Measurements from ENCODE around the gene CDH8. TPM values are rescaled to one million over a fixed set of nuclear protein-coding genes. Genes with fewer than 3 reads are reported as not detected.

The CDH8 gene
- polyA plus RNA-seq, 1 experiment: not detected

- ChIA-PET CTCF (interaction anchor here (0.5 kb wide), 1 partner anchor 1474 kb away, joined by 3 read pairs; no protein-coding TSS in a partner anchor), POLR2A (no interaction called here)
- H3K27me3 ChIP-seq (ENCODE audit: control insufficient read depth, insufficient read depth, low read length): no peaks in the 10 kb centered on the region
- no peak overlapping the region for H3K4me3 ChIP-seq (ENCODE audit: low read depth, low read length)
- no peak for TF ChIP-seq CTCF (IDR thresholded peaks at IDR 0.05; ENCODE audit: low read depth, low read length)
- peaks cover 4% of the 10 kb centered on the region; the same call in 1 of the 2 replicates for H3K9me3 ChIP-seq (ENCODE audit: control insufficient read depth, insufficient read depth, low read length)
- DNase-seq (ENCODE audit: low read depth, low spot score): no peak
- no peak overlapping the region for H3K27ac ChIP-seq (ENCODE audit: low read depth, low read length)
These were observed 217.4 kb downstream of the CDH8 start for GRCh38 chr16:61818850-61819249.

GRCh38 chr16:61817583-61818278, 218.5 kb downstream of the CDH8 start:
- Histone ChIP-seq H3K27ac (ENCODE audit: low read depth, low read length) (no peak overlapping the region), H3K9me3 (ENCODE audit: control insufficient read depth, insufficient read depth, low read length) (peaks cover 7% of the 10 kb centered on the region), H3K4me3 (ENCODE audit: low read depth, low read length) (no peak overlapping the region), H3K27me3 (ENCODE audit: control insufficient read depth, insufficient read depth, low read length) (no peaks in the 10 kb centered on the region)
- TF ChIP-seq CTCF (IDR thresholded peaks at IDR 0.05; ENCODE audit: low read depth, low read length): no peak
- POLR2A ChIA-PET: no interaction called here
- no peak for DNase-seq (ENCODE audit: low read depth, low spot score)
- CTCF ChIA-PET: no interaction called here

GRCh38 chr16:61814726-61815347, 221.4 kb downstream of the CDH8 start:
- TF ChIP-seq CTCF (IDR thresholded peaks at IDR 0.05; ENCODE audit: low read depth, low read length): no peak
- Histone ChIP-seq H3K27me3 (ENCODE audit: control insufficient read depth, insufficient read depth, low read length) (no peaks in the 10 kb centered on the region), H3K4me3 (ENCODE audit: low read depth, low read length) (no peak overlapping the region), H3K27ac (ENCODE audit: low read depth, low read length) (no peak overlapping the region), H3K9me3 (ENCODE audit: control insufficient read depth, insufficient read depth, low read length) (peaks cover 5% of the 10 kb centered on the region)
- CTCF ChIA-PET: no interaction called here
- POLR2A ChIA-PET: no interaction called here
- no peak for DNase-seq (ENCODE audit: low read depth, low spot score)

DNA sequence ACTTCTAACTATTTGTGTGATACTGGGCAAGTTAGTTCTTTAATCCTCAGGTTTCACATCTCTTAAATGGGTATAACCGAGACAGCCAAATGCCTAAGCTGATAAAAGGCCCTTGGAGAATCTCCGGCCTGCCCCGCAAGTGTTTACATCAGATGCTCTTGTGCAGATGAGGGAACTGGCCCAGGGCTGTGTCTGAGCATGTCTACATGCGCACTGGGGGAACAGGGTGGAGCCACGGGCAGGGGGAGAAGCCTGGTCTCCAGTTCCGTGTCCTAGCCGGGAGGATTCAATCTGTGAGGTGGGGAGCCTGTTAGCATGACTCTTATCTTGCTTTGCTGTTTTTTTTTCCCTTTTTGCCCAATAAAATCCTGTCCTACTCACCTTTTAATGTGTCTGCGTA, 222.9 kb downstream of the CDH8 start:
- POLR2A ChIA-PET: no interaction called here
- Histone ChIP-seq H3K27me3 (ENCODE audit: control insufficient read depth, insufficient read depth, low read length) (no peaks in the 10 kb centered on the region), H3K27ac (ENCODE audit: low read depth, low read length) (no peak overlapping the region), H3K4me3 (ENCODE audit: low read depth, low read length) (no peak overlapping the region), H3K9me3 (ENCODE audit: control insufficient read depth, insufficient read depth, low read length) (peaks cover 11% of the 10 kb centered on the region)
- CTCF ChIA-PET: no interaction called here
- TF ChIP-seq CTCF (IDR thresholded peaks at IDR 0.05; ENCODE audit: low read depth, low read length): no peak
- no peak for DNase-seq (ENCODE audit: low read depth, low spot score)

GRCh38 chr16:61812251-61812650, 224.0 kb downstream of the CDH8 start:
- no peak for TF ChIP-seq CTCF (IDR thresholded peaks at IDR 0.05; ENCODE audit: low read depth, low read length)
- H3K9me3 ChIP-seq (ENCODE audit: control insufficient read depth, insufficient read depth, low read length): peaks cover 9% of the 10 kb centered on the region
- no peak overlapping the region for H3K27ac ChIP-seq (ENCODE audit: low read depth, low read length)
- no peak overlapping the region for H3K4me3 ChIP-seq (ENCODE audit: low read depth, low read length)
- ChIA-PET CTCF (no interaction called here), POLR2A (no interaction called here)
- no peak for DNase-seq (ENCODE audit: low read depth, low spot score)
- H3K27me3 ChIP-seq (ENCODE audit: control insufficient read depth, insufficient read depth, low read length): no peaks in the 10 kb centered on the region
